SU-DHL-6 (cell line): ENCODE measurements around the gene TPD52L1.

ENCODE experiments used
- H2AFZ ChIP-seq: fragments of 200-600 bp; sonication (generic); 2 replicates; pipeline ENCODE4 v1.6.1; 2014; ENCODE audit warnings: low read depth, mild to moderate bottlenecking, moderate library complexity, mixed read lengths, antibody characterized with exemption, low read length; ENCODE audit not compliant: severe bottlenecking
- H3F3A ChIP-seq: fragments of 200-600 bp; shearing (Covaris generic); 2 replicates; pipeline ENCODE4 v1.6.0; 2016; ENCODE audit warnings: antibody characterized with exemption, mild to moderate bottlenecking; ENCODE audit not compliant: insufficient read depth
- H3K27ac ChIP-seq: fragments of 200-600 bp; sonication (generic); 2 replicates; pipeline ENCODE4 v1.5.1; 2016; ENCODE audit warnings: low read depth, mild to moderate bottlenecking, low read length, moderate library complexity, mixed read lengths
- H3K27me3 ChIP-seq: fragments of 200-600 bp; sonication (generic), shearing (Covaris generic); 2 replicates; pipeline ENCODE4 v1.6.0; 2014; ENCODE audit warnings: mild to moderate bottlenecking, low read length
- H3K36me3 ChIP-seq: fragments of 200-600 bp; sonication (generic); 2 replicates; pipeline ENCODE4 v1.6.1; 2014; ENCODE audit warnings: mild to moderate bottlenecking, low read length, mixed read lengths
- H3K4me2 ChIP-seq: fragments of 300-600, 200-600 bp; shearing (Covaris generic), sonication (generic); 2 replicates; pipeline ENCODE4 v1.6.0; 2014; ENCODE audit warnings: low read length, low read depth, mild to moderate bottlenecking; ENCODE audit not compliant: poor library complexity, severe bottlenecking
- H3K4me3 ChIP-seq: fragments of 200-600 bp; sonication (generic); 2 replicates; pipeline ENCODE4 v1.5.1; 2014; ENCODE audit warnings: antibody characterized with exemption, low read length, mild to moderate bottlenecking, mixed read lengths; ENCODE audit not compliant: insufficient read depth, poor library complexity, severe bottlenecking
- H3K79me2 ChIP-seq: fragments of 200-600 bp; sonication (generic); 2 replicates; pipeline ENCODE4 v1.6.1; 2014; ENCODE audit warnings: mild to moderate bottlenecking, low read length, moderate library complexity; ENCODE audit not compliant: insufficient read depth
- H3K9ac ChIP-seq: fragments of 200-600 bp; sonication (generic); 2 replicates; pipeline ENCODE4 v1.7.0; 2014; ENCODE audit warnings: mild to moderate bottlenecking, low read length
- H3K9me2 ChIP-seq: fragments of 200-600 bp; sonication (generic); replicated peaks from 2 replicates; pipeline ENCODE4 v1.6.1; 2014; ENCODE audit warnings: low read length; ENCODE audit not compliant: insufficient read depth
- H3K9me3 ChIP-seq: fragments of 200-600 bp; sonication (generic); 2 replicates; pipeline ENCODE4 v1.6.1; 2014; ENCODE audit warnings: low read length, mixed read lengths; ENCODE audit not compliant: insufficient read depth
- H4K20me1 ChIP-seq: fragments of 200-600 bp; sonication (generic); 2 replicates; pipeline ENCODE4 v1.6.1; 2014; ENCODE audit warnings: low read depth, mild to moderate bottlenecking, antibody characterized with exemption, low read length, moderate library complexity, mixed read lengths
- EZH2phosphoT487 ChIP-seq: fragments of 200-600 bp; sonication (generic), shearing (Covaris generic); conservative IDR thresholded peaks from 2 replicates; pipeline ENCODE4 v1.6.1; 2018; ENCODE audit warnings: mild to moderate bottlenecking, antibody characterized with exemption, low read length, moderate library complexity, mixed read lengths
- TF ChIP-seq, protein P1 (sequence below): fragments of 200-600 bp; sonication (generic); IDR thresholded peaks from one replicate; pipeline ENCODE4 v1.5.1; 2017; ENCODE audit warnings: antibody characterized with exemption, mild to moderate bottlenecking, low read length, moderate library complexity; ENCODE audit not compliant: insufficient read depth, poor library complexity, severe bottlenecking

The TPD52L1 gene

DNA sequence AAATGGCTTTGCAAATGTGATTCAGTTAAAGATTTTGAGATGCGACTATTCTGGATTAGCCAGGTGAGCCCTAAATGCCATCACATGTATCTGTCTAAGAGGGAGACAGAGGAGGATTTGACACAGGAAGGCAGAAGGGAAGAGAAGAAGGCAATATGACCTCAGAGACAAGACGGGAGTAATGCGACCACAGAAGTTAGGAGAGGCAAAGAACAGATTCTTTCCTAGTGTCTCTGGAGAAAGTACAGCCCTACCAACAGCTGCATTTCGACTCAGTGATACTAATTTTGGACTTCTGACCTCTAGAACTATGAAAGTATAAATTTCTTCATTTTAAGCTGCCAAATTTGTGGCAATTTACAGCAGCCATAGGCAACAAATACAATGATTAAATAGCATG lies 24.2 kb upstream of the TPD52L1 start:
- Histone ChIP-seq H3K4me2 (no peak overlapping the region), H3K9me2 (no peaks in the 10 kb centered on the region), H3K4me3 (no peak overlapping the region), H3K27ac (no peak overlapping the region), H3K27me3 (no peaks in the 10 kb centered on the region), H3K79me2 (no peaks in the 10 kb centered on the region), H2AFZ (no peak overlapping the region), H3F3A (no peaks in the 10 kb centered on the region), H3K9ac (no peak overlapping the region), H4K20me1 (no peaks in the 10 kb centered on the region), H3K9me3 (no peaks in the 10 kb centered on the region), H3K36me3 (no peaks in the 10 kb centered on the region)
- TF ChIP-seq, protein P1, sequence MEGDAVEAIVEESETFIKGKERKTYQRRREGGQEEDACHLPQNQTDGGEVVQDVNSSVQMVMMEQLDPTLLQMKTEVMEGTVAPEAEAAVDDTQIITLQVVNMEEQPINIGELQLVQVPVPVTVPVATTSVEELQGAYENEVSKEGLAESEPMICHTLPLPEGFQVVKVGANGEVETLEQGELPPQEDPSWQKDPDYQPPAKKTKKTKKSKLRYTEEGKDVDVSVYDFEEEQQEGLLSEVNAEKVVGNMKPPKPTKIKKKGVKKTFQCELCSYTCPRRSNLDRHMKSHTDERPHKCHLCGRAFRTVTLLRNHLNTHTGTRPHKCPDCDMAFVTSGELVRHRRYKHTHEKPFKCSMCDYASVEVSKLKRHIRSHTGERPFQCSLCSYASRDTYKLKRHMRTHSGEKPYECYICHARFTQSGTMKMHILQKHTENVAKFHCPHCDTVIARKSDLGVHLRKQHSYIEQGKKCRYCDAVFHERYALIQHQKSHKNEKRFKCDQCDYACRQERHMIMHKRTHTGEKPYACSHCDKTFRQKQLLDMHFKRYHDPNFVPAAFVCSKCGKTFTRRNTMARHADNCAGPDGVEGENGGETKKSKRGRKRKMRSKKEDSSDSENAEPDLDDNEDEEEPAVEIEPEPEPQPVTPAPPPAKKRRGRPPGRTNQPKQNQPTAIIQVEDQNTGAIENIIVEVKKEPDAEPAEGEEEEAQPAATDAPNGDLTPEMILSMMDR = no peak
- no peak for TF ChIP-seq EZH2phosphoT487

DNA sequence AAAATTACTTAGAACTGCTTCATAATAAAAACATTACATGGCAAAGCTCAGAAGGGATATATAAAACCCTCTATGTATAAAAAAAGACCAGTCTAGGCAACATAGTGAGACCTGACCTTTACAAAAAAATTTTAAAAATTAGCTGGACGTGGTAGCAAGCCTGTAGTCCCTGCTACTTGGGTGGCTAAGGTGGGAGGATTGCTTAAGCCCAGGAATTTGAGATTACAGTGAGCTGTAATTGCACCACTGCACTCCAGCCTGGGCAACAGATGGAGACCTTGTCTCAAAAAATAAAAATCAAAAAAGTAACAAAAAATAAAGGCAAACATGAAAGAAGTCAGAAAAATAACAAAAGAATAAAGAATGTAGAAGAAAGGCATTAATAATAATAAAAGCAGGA lies 21.5 kb upstream of the TPD52L1 start:
- H3K27me3 ChIP-seq = no peaks in the 10 kb centered on the region
- H3K4me2 ChIP-seq = no peak overlapping the region
- H3K9me2 ChIP-seq = no peaks in the 10 kb centered on the region
- no peak overlapping the region for H3K4me3 ChIP-seq
- H3K36me3 ChIP-seq = no peaks in the 10 kb centered on the region
- H3K79me2 ChIP-seq = no peaks in the 10 kb centered on the region
- H3F3A ChIP-seq = no peaks in the 10 kb centered on the region
- H3K9ac ChIP-seq = no peak overlapping the region
- no peak for TF ChIP-seq EZH2phosphoT487
- TF ChIP-seq, protein P1 = no peak
- H3K9me3 ChIP-seq = no peaks in the 10 kb centered on the region
- no peak overlapping the region for H3K27ac ChIP-seq
- no peaks in the 10 kb centered on the region for H4K20me1 ChIP-seq
- no peak overlapping the region for H2AFZ ChIP-seq

DNA sequence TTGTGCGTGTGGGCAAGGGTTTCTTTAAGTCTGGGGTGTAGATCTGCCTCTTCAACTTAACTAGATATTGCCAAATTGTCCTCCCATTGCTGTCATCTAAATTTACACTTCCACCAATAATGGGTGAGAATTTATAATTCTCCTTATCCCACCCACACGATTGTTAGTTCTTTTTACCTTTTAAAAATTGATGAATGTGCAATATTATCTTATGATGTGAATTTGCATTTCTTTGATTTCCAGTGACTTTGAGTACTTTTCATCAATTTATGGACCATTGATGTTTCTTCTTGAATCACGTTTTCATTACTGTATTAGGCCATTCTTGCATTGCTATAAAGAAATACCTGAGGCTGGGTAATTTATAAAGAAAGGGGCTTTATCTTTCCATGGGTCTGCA lies 17.2 kb upstream of the TPD52L1 start:
- TF ChIP-seq, protein P1 = no peak
- no peak for TF ChIP-seq EZH2phosphoT487
- Histone ChIP-seq H3K4me3 (no peak overlapping the region), H3K27ac (no peak overlapping the region)

More for the DNA sequence above, 17.2 kb upstream of the TPD52L1 start:
- Histone ChIP-seq H2AFZ (no peak overlapping the region), H3K9me2 (no peaks in the 10 kb centered on the region), H3K79me2 (no peaks in the 10 kb centered on the region), H3K36me3 (no peaks in the 10 kb centered on the region), H3K9me3 (no peaks in the 10 kb centered on the region), H4K20me1 (no peaks in the 10 kb centered on the region), H3K4me2 (no peak overlapping the region), H3F3A (no peaks in the 10 kb centered on the region), H3K9ac (no peak overlapping the region), H3K27me3 (no peaks in the 10 kb centered on the region)
